ENCODE results near the gene SUSD6.

SUSD6 gene

DNA sequence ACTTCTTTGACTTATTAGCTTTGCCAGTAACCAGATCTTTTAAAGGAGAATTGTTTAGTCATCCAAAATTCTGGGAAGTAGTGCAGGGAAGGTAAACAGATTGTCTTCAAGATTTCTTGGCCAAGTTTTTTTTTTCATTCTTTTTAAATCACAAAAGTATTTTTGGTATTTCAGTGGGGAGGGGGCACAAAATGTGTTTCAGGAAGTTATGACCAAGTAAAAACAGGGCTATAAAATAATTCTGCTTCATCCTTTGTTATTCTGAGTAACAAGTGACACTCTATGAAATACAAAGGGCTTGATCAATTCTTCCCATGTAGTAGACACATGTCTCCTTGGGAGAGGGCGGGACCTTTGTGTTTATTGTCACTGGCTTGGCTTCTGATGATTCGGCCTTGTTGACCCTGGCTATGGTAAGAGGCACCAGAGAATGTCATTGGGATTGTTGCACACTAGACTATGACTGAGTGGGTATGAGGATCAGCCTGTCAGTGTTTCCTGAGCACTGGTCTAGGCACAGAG, 55.4 kb downstream of the SUSD6 start:
- DNase-seq (ENCODE audit: extremely low read depth, insufficient read length): no peak
- TF ChIP-seq, protein P1, sequence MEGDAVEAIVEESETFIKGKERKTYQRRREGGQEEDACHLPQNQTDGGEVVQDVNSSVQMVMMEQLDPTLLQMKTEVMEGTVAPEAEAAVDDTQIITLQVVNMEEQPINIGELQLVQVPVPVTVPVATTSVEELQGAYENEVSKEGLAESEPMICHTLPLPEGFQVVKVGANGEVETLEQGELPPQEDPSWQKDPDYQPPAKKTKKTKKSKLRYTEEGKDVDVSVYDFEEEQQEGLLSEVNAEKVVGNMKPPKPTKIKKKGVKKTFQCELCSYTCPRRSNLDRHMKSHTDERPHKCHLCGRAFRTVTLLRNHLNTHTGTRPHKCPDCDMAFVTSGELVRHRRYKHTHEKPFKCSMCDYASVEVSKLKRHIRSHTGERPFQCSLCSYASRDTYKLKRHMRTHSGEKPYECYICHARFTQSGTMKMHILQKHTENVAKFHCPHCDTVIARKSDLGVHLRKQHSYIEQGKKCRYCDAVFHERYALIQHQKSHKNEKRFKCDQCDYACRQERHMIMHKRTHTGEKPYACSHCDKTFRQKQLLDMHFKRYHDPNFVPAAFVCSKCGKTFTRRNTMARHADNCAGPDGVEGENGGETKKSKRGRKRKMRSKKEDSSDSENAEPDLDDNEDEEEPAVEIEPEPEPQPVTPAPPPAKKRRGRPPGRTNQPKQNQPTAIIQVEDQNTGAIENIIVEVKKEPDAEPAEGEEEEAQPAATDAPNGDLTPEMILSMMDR (IDR thresholded peaks at IDR 0.05; ENCODE audit: insufficient read depth, low read length, poor library complexity, severe bottlenecking): no peak
- Histone ChIP-seq H3K27me3 (replicated peaks; ENCODE audit: control insufficient read depth, insufficient read depth, low read length) (no peaks in the 10 kb centered on the region), H3K4me3 (replicated peaks; ENCODE audit: low read depth, low read length) (peak overlapping the region; percentile 51), H3K36me3 (ENCODE audit: control insufficient read depth, insufficient read depth, low read length) (peaks cover 2% of the 10 kb centered on the region)

DNA sequence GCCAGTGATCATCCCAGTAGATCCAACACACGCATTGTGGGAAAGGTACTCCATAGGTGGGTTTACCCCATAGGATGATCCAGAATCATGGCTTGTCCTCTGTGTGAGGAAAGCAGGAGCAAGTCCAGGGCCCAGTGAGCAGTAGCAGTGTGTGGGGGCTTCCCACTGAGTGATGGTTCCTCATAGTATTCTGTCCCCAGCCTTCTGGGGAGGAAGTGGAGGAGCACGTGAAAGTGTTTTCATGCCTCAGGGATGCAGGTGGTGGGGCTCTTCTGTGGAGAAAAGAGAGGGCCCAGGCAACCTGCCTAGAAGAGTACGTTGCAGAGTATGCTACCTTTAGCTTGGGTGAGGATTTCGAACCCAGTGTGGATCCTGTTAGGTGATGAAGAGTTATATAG, 56.5 kb downstream of the SUSD6 start:
- Histone ChIP-seq H3K4me3 (replicated peaks; ENCODE audit: low read depth, low read length) (peak overlapping the region; percentile 31; the same call in 1 of the 2 replicates), H3K36me3 (ENCODE audit: control insufficient read depth, insufficient read depth, low read length) (peaks cover 2% of the 10 kb centered on the region), H3K27me3 (replicated peaks; ENCODE audit: control insufficient read depth, insufficient read depth, low read length) (no peaks in the 10 kb centered on the region)
- TF ChIP-seq, protein P1 (IDR thresholded peaks at IDR 0.05; ENCODE audit: insufficient read depth, low read length, poor library complexity, severe bottlenecking): no peak
- no peak for DNase-seq (ENCODE audit: extremely low read depth, insufficient read length)

DNA sequence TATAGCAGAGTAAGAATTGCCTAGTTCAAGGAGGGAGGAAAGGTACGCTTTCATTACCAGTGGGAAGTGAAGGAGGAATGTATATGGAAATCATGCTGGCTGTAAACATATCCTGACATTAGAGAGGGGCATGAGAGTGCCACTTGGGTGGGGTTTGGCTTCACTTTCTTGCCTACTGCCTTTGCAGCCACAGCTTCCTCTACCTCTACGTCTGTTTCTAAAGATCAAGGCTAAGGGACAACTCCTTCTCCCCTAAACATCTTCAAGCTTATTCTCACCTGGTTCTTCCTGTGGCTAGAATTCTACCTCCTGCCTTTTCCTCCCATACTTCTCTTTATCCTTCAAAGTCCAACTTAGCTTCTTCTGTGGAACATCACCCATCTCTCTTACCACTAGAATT, 58.0 kb downstream of the SUSD6 start:
- peaks cover 2% of the 10 kb centered on the region for H3K36me3 ChIP-seq (ENCODE audit: control insufficient read depth, insufficient read depth, low read length)
- H3K4me3 ChIP-seq (replicated peaks; ENCODE audit: low read depth, low read length): no peak overlapping the region
- TF ChIP-seq, protein P1 (IDR thresholded peaks at IDR 0.05; ENCODE audit: insufficient read depth, low read length, poor library complexity, severe bottlenecking): no peak
- no peaks in the 10 kb centered on the region for H3K27me3 ChIP-seq (replicated peaks; ENCODE audit: control insufficient read depth, insufficient read depth, low read length)
- no peak for DNase-seq (ENCODE audit: extremely low read depth, insufficient read length)

DNA sequence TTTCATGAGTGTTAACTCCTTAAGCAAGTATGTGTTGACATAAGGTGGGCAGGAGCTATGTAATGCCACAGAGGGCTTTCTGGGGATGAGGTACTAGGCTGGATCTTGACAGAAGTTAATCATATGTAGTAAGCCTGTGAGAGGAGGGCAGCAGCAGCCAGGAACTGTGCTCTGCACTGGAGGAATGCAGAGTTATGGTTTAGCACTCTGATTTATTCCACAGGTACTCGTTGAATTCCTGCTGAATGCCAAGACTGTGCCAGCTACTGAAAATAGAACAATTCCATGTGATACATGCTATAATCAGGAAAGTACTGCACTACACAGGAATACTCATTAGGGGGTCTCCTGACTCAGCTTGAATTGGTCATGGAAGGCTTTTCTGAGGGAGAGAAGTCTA, 58.7 kb downstream of the SUSD6 start:
- Histone ChIP-seq H3K36me3 (ENCODE audit: control insufficient read depth, insufficient read depth, low read length) (peaks cover 2% of the 10 kb centered on the region), H3K4me3 (replicated peaks; ENCODE audit: low read depth, low read length) (no peak overlapping the region), H3K27me3 (replicated peaks; ENCODE audit: control insufficient read depth, insufficient read depth, low read length) (no peaks in the 10 kb centered on the region)
- DNase-seq (ENCODE audit: extremely low read depth, insufficient read length): no peak
- TF ChIP-seq, protein P1 (IDR thresholded peaks at IDR 0.05; ENCODE audit: insufficient read depth, low read length, poor library complexity, severe bottlenecking): no peak

DNA sequence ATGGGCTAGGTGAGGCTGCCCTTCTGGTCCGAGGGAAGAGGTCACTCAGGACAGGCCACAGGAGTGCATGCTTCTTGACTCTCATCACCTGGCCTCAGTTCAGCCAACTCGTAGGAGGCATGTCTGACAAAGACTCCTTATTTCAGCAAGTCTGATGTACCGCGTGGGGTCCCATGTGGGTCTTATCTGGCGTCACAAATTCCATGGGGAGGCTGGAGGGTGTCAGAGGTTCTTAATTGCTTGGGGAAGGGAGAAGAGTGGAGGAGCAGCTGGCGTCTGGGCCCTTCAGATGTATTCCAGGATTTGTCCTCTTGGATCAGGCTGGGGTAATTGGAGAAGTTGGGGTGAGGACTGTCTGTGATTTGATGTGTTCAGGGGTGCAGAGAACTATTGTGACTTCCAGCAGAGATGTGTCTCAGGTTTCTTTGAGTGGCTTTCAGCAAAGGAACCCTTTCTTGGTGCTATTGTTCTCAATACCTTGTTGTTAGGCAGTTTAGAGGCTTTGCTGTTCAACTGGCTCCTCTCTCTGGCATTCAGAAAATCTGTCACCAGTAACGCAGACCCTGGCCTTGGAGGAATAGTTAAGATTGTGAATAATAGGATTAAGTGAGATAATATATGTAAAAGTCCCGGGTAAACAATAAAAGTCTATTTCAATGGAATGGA, 60.1 kb downstream of the SUSD6 start:
- DNase-seq (ENCODE audit: extremely low read depth, insufficient read length): no peak
- no peaks in the 10 kb centered on the region for H3K27me3 ChIP-seq (replicated peaks; ENCODE audit: control insufficient read depth, insufficient read depth, low read length)
- no peak overlapping the region for H3K4me3 ChIP-seq (replicated peaks; ENCODE audit: low read depth, low read length)
- TF ChIP-seq, protein P1 (IDR thresholded peaks at IDR 0.05; ENCODE audit: insufficient read depth, low read length, poor library complexity, severe bottlenecking): no peak
- peaks cover 2% of the 10 kb centered on the region for H3K36me3 ChIP-seq (ENCODE audit: control insufficient read depth, insufficient read depth, low read length)
